GM12878 (cell line): ENCODE data around the gene SLC24A4. TPM values are rescaled to one million over a fixed set of nuclear protein-coding genes. Genes with fewer than 3 reads are reported as not detected.
A peak's percentile ranks its signal among the peaks of the same experiment; 100 is the strongest.

Source experiments
- ATAC-seq: fragments of 200-7000 bp; cut with Tn5 transposase; 3 replicates; pipeline ENCODE4 v1.9.1; 2020; ENCODE audit warnings: mild to moderate bottlenecking, moderate library complexity
- BruUV-seq: library from RNA; stranded (reverse); fragments of 400-500 nt; replicated peaks from 2 replicates; lab custom pipeline; 2021; lab: Mats Ljungman, UMichigan
- CTCF ChIA-PET: fragments of 300-600 bp; sonication (Branson Sonifier 250); formaldehyde crosslinking; extraction: SDS; loops from one replicate; lab custom pipeline; 2021; ENCODE audit warnings: inconsistent platforms; lab: Yijun Ruan, JAX
- POLR2A ChIA-PET: fragments of 350-600 bp; formaldehyde crosslinking; extraction: SDS; loops from one replicate; lab custom pipeline; 2021; ENCODE audit warnings: inconsistent platforms; lab: Charles Lee
- RAD21 ChIA-PET: fragments of 300-600 bp; sonication (Branson Sonifier 250); formaldehyde crosslinking; loops from one replicate; lab custom pipeline; 2023; ENCODE audit warnings: antibody characterized with exemption; ENCODE audit not compliant: unreplicated experiment; lab: Charles Lee
- SMC1A ChIA-PET: fragments of 300-600 bp; sonication (Branson Sonifier 250); formaldehyde crosslinking; loops from one replicate; lab custom pipeline; 2023; ENCODE audit not compliant: unreplicated experiment, uncharacterized antibody; lab: Charles Lee
- DNase-seq: peaks from one replicate; pipeline ENCODE4 v3.0.0-alpha.2; 2011; ENCODE audit warnings: low read depth, low spot score
- FAIRE-seq: peaks from 3 replicates; lab custom pipeline; 2011; peaks lifted over from hg19 to GRCh38; lab: Jason Lieb, UNC
- H2AFZ ChIP-seq: 2 replicates; pipeline ENCODE4 v1.6.0; 2011; ENCODE audit warnings: low read depth, low read length, control low read depth; ENCODE audit not compliant: control insufficient read depth
- H3K27ac ChIP-seq: 2 replicates; pipeline ENCODE4 v1.5.1; 2011; ENCODE audit warnings: control low read depth; ENCODE audit not compliant: control insufficient read depth, insufficient read depth
- H3K27me3 ChIP-seq, 2 experiments: replicated peaks in 1 of 2; 2 replicates each; pipeline versions ENCODE4 v1.6.0 to v1.6.1; 2011; ENCODE audit warnings: low read length in 1 of 2; ENCODE audit not compliant: control insufficient read depth in 2 of 2, insufficient read depth in 2 of 2
- H3K36me3 ChIP-seq, 2 experiments: 2 replicates each; pipeline ENCODE4 v1.5.1; 2011; ENCODE audit warnings: low read length in 1 of 2; ENCODE audit not compliant: control insufficient read depth in 2 of 2, insufficient read depth in 2 of 2
- H3K4me1 ChIP-seq: 2 replicates; pipeline ENCODE4 v1.6.1; 2011; ENCODE audit warnings: mild to moderate bottlenecking, low read length, moderate library complexity, mixed read lengths; ENCODE audit not compliant: control insufficient read depth, insufficient read depth
- H3K4me2 ChIP-seq: 2 replicates; pipeline ENCODE4 v1.6.0; 2011; ENCODE audit warnings: control low read depth; ENCODE audit not compliant: control insufficient read depth, insufficient read depth
- H3K4me3 ChIP-seq: fragments of 200-600 bp; sonication (generic); 2 replicates; pipeline ENCODE4 v1.5.1; 2016
- H3K79me2 ChIP-seq: 2 replicates; pipeline ENCODE4 v1.6.0; 2011; ENCODE audit warnings: low read length; ENCODE audit not compliant: control insufficient read depth, insufficient read depth
- H3K9ac ChIP-seq: 2 replicates; pipeline ENCODE4 v1.8.0; 2011; ENCODE audit warnings: low read length, control low read depth, mixed read lengths; ENCODE audit not compliant: control insufficient read depth, insufficient read depth
- H3K9me3 ChIP-seq: replicated peaks from 3 replicates; pipeline ENCODE4 v1.5.1; 2011; ENCODE audit warnings: mild to moderate bottlenecking, low read length; ENCODE audit not compliant: control insufficient read depth, insufficient read depth
- H4K20me1 ChIP-seq: 2 replicates; pipeline ENCODE4 v1.6.0; 2011; ENCODE audit not compliant: control insufficient read depth, insufficient read depth
- ASH2L ChIP-seq: fragments of 300-600, 200-600 bp; sonication (generic); IDR thresholded peaks from 2 replicates; pipeline ENCODE4 v1.6.1; 2017; ENCODE audit warnings: low read depth, mild to moderate bottlenecking, borderline replicate concordance
- CREB1 ChIP-seq: IDR thresholded peaks from 2 replicates; pipeline ENCODE4 v1.6.1; 2012; ENCODE audit warnings: low read depth, mild to moderate bottlenecking, inconsistent platforms
- CREM ChIP-seq: IDR thresholded peaks from 2 replicates; pipeline ENCODE4 v1.6.1; 2014; ENCODE audit warnings: antibody characterized with exemption, low read depth
- ETV6 ChIP-seq, 2 experiments: fragments of 450-650 bp in 1 of 2; IDR thresholded peaks in 1 of 2; conservative IDR thresholded peaks in 1 of 2; 2 replicates each; pipeline ENCODE4 v1.6.1; 2014; ENCODE audit warnings: antibody characterized with exemption in 1 of 2, borderline replicate concordance in 1 of 2, low read depth in 1 of 2, mild to moderate bottlenecking in 1 of 2, moderate library complexity in 1 of 2
- KLF5 ChIP-seq: fragments of 450-650 bp; IDR thresholded peaks from 2 replicates; pipeline ENCODE4 v1.6.1; 2014; ENCODE audit warnings: mild to moderate bottlenecking; ENCODE audit not compliant: partially characterized antibody
- LARP7 ChIP-seq: fragments of 450-650 bp; IDR thresholded peaks from 2 replicates; pipeline ENCODE4 v1.6.1; 2017; ENCODE audit warnings: mild to moderate bottlenecking
- MYB ChIP-seq: fragments of 150-350 bp; IDR thresholded peaks from 2 replicates; pipeline ENCODE4 v1.6.1; 2014; ENCODE audit warnings: mild to moderate bottlenecking, low read depth, low read length, borderline replicate concordance
- NR2C2 ChIP-seq: IDR thresholded peaks from 2 replicates; pipeline ENCODE4 v1.6.1; 2011; ENCODE audit warnings: borderline replicate concordance, low read depth; ENCODE audit not compliant: control insufficient read depth, insufficient read length
- SMC3 ChIP-seq: IDR thresholded peaks from 2 replicates; pipeline ENCODE4 v1.6.1; 2011; ENCODE audit warnings: low read length, improper control_type of control experiment, borderline replicate concordance
- SUZ12 ChIP-seq: fragments of 200-600 bp; sonication (generic); IDR thresholded peaks from one replicate; pipeline ENCODE4 v1.6.1; 2018; ENCODE audit warnings: antibody characterized with exemption, mild to moderate bottlenecking; ENCODE audit not compliant: unreplicated experiment
- TAF1 ChIP-seq: IDR thresholded peaks from 2 replicates; pipeline ENCODE4 v1.6.1; 2011; ENCODE audit warnings: mild to moderate bottlenecking, low read depth, low read length, borderline replicate concordance
- ZBED1 ChIP-seq: IDR thresholded peaks from 2 replicates; pipeline ENCODE4 v1.6.1; 2016; ENCODE audit warnings: borderline replicate concordance
- ZZZ3 ChIP-seq: IDR thresholded peaks from 2 replicates; pipeline ENCODE4 v1.6.1; 2011; ENCODE audit warnings: low read depth; ENCODE audit not compliant: control insufficient read depth, insufficient read length
- WGBS: methylation state at CpG from one replicate; pipeline ENCODE4 v1.1.6; 2016; ENCODE audit warnings: low lambda C conversion rate; ENCODE audit not compliant: insufficient replicate concordance, insufficient coverage; ENCODE audit errors: missing lambda C conversion rate; 5-methylcytosine and 5-hydroxymethylcytosine counted together
- in situ Hi-C: fragments of 300-500 bp; cut with MboI; formaldehyde crosslinking; loops from 9 replicates; pipeline ENCODE4 v1.14.3; 2018; ENCODE audit warnings: mixed read lengths
- intact Hi-C: fragments of 100-400 bp; cut with micrococcal nuclease; formaldehyde crosslinking; loops from one replicate; pipeline ENCODE4 v1.14.2; 2022; ENCODE audit not compliant: unreplicated experiment
- polyA plus RNA-seq, 11 experiments: library from polyadenylated mRNA; depleted of rRNA in 4 of 11; unstranded in 6 of 11; stranded (reverse) in 5 of 11; fragments of >200 nt; fragmentation: Nextera tagmentation in 4 of 11; fragmentation: Illumina TruSeq in 1 of 11; extraction: Ambion mirVana in 4 of 11; extraction: Trizol in 1 of 11; gene quantifications; 1 replicate in 1 of 11; 2 replicates in 10 of 11; pipeline versions ENCODE4 v1.2.1 to v1.2.3, GENCODE V29; 2011 to 2016; ENCODE audit warnings: inconsistent platforms in 2 of 11, missing spikeins in 2 of 11, low read depth in 1 of 11
- total RNA-seq, 4 experiments: library from RNA; depleted of rRNA in 3 of 4; stranded (reverse); fragments of >200 nt in 3 of 4; fragmentation: Illumina TruSeq in 1 of 4; extraction: Trizol in 1 of 4; gene quantifications; 2 replicates each; pipeline versions ENCODE4 v1.2.1 to v1.2.3, GENCODE V29; 2013 to 2021
- TF ChIP-seq, protein P1 (sequence below): fragments of 450-650 bp; IDR thresholded peaks from 2 replicates; pipeline ENCODE4 v1.6.1; 2014; ENCODE audit warnings: mild to moderate bottlenecking

SLC24A4 gene
- total and polyA plus RNA-seq, 10 of the 15 experiments (the other 5 are each of a cell fraction or from before 2014, with no cell fraction given): under 0.01 to 0.46 (median 0.04) TPM; not detected in 5

DNA sequence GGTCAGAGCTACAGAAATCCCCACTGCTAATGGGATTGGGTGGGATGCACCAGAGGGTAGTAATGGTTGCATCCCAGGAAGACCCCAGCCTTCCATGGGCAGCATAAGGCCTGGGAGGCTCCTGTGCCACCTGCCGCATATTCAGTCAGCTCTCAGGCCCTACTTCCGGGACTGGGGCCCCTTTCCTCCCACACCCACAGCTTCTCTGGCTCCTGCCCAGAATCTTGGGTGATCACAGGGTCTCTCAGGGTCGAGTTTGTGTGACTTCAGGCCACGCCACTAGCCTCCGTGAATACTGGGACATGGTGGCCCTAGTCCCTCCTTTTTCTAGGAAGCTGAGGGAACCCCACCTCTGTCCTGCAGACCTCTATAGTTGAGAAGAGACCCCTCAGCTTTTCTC, 123.8 kb downstream of the SLC24A4 start:
- ChIA-PET CTCF (interaction anchor here (0.7 to 1.0 kb wide), 2 partner anchors 61 to 371 kb away, joined by 3 to 5 read pairs; no protein-coding TSS in a partner anchor), RAD21 (interaction anchor here (0.6 kb wide), 1 partner anchor 309 kb away, joined by 3 read pairs; no protein-coding TSS in a partner anchor), SMC1A (no interaction called here)
- Histone ChIP-seq H3K9me3 (peaks cover 1% of the 10 kb centered on the region; the same call in 2 of the 3 replicates), H3K36me3 (no peaks in the 10 kb centered on the region), H3K4me1 (peaks cover 9% of the 10 kb centered on the region), H3K79me2 (no peaks in the 10 kb centered on the region), H3K27me3 (no peaks in the 10 kb centered on the region), H3K4me3 (no peak overlapping the region)
- 42% methylated on average over 5 of the region's 5 CpGs for WGBS
- intact Hi-C loops (no loop called here), in situ Hi-C loops (no loop called here)
- TF ChIP-seq SUZ12: no peak
- TF ChIP-seq KLF5: no peak
- TF ChIP-seq NR2C2: no peak
- no peak for TF ChIP-seq MYB
- TF ChIP-seq ASH2L: no peak
- no peak for TF ChIP-seq ETV6 (conservative IDR thresholded peaks at IDR 0.05 in 1 of 2, IDR thresholded peaks at IDR 0.05 in 1 of 2; ENCODE audit: borderline replicate concordance in 1 of 2, low read depth in 1 of 2)
- no peak for TF ChIP-seq CREB1
- no peak for TF ChIP-seq TAF1
- TF ChIP-seq ZBED1: no peak
- TF ChIP-seq ZZZ3: no peak
- TF ChIP-seq SMC3: no peak
- no peak for TF ChIP-seq LARP7
- TF ChIP-seq CREM: no peak
- TF ChIP-seq, protein P1, sequence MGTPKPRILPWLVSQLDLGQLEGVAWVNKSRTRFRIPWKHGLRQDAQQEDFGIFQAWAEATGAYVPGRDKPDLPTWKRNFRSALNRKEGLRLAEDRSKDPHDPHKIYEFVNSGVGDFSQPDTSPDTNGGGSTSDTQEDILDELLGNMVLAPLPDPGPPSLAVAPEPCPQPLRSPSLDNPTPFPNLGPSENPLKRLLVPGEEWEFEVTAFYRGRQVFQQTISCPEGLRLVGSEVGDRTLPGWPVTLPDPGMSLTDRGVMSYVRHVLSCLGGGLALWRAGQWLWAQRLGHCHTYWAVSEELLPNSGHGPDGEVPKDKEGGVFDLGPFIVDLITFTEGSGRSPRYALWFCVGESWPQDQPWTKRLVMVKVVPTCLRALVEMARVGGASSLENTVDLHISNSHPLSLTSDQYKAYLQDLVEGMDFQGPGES: no peak
- TF ChIP-seq, all 136 proteins: peak for 0
- FAIRE-seq (no peak), ATAC-seq (no peak), DNase-seq (no peak)
- peak overlapping the region; percentile 55 for H2AFZ ChIP-seq
- POLR2A ChIA-PET: no interaction called here
- no peak overlapping the region for H3K4me2 ChIP-seq
- no peak overlapping the region for H3K27ac ChIP-seq
- no peak overlapping the region for H3K9ac ChIP-seq
- no TSS peak for BruUV-seq
- no peaks in the 10 kb centered on the region for H4K20me1 ChIP-seq
